Testis (tissue), 2 donors: Measurements from ENCODE around the gene TASP1.

Experiments
- POLR2A ChIP-seq: fragments of 450-650 bp; IDR thresholded peaks from one replicate; pipeline ENCODE4 v1.6.1; 2017; ENCODE audit warnings: antibody characterized with exemption, mild to moderate bottlenecking, moderate library complexity
- TF ChIP-seq, protein P1 (sequence below), 3 experiments: fragments of 450-650 bp in 2 of 3; fragments of 200-600 bp in 1 of 3; sonication (generic) in 1 of 3; IDR thresholded peaks; one replicate each; pipeline ENCODE4 v1.5.1; 2016 to 2019; ENCODE audit warnings: antibody characterized with exemption in 3 of 3, mild to moderate bottlenecking in 2 of 3, moderate library complexity in 1 of 3

DNA sequence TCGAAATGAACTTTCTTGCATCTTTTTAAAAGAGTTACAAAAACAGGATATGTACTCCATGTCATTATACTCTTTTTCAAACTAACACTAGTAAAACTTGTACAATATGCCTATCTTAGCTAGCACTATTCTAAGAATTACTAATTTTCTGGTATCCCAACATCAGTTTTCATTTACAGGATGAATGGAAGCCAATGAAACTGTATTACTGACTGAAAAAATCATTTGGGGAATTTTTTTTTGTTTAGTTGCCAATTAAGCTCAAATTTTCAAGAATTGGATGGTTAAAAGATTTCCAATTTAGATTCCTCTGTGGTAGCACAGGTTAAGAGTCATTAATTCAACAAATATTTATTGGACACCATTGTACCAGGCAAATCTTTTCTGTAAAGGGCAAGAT, 30.7 kb downstream of the TASP1 start:
- TF ChIP-seq, protein P1, sequence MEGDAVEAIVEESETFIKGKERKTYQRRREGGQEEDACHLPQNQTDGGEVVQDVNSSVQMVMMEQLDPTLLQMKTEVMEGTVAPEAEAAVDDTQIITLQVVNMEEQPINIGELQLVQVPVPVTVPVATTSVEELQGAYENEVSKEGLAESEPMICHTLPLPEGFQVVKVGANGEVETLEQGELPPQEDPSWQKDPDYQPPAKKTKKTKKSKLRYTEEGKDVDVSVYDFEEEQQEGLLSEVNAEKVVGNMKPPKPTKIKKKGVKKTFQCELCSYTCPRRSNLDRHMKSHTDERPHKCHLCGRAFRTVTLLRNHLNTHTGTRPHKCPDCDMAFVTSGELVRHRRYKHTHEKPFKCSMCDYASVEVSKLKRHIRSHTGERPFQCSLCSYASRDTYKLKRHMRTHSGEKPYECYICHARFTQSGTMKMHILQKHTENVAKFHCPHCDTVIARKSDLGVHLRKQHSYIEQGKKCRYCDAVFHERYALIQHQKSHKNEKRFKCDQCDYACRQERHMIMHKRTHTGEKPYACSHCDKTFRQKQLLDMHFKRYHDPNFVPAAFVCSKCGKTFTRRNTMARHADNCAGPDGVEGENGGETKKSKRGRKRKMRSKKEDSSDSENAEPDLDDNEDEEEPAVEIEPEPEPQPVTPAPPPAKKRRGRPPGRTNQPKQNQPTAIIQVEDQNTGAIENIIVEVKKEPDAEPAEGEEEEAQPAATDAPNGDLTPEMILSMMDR (IDR thresholded peaks at IDR 0.05) = no peak
- no peak for TF ChIP-seq POLR2A
